GM19043 (cell line): ENCODE data around the gene SLC31A2.
A peak's percentile ranks its signal among the peaks of the same experiment; 100 is the strongest.
"Not testable (repeated sequence)": the region's sequence is repeated elsewhere in the genome, so short reads cannot be mapped to it uniquely, and the experiment has no call there.

Experiments
- ATAC-seq: cut with Tn5 transposase; IDR thresholded peaks from one replicate; pipeline ENCODE4 v1.9.1; 2021; ENCODE audit warnings: low read depth; ENCODE audit not compliant: unreplicated experiment

Gene SLC31A2, protein sequence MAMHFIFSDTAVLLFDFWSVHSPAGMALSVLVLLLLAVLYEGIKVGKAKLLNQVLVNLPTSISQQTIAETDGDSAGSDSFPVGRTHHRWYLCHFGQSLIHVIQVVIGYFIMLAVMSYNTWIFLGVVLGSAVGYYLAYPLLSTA

DNA sequence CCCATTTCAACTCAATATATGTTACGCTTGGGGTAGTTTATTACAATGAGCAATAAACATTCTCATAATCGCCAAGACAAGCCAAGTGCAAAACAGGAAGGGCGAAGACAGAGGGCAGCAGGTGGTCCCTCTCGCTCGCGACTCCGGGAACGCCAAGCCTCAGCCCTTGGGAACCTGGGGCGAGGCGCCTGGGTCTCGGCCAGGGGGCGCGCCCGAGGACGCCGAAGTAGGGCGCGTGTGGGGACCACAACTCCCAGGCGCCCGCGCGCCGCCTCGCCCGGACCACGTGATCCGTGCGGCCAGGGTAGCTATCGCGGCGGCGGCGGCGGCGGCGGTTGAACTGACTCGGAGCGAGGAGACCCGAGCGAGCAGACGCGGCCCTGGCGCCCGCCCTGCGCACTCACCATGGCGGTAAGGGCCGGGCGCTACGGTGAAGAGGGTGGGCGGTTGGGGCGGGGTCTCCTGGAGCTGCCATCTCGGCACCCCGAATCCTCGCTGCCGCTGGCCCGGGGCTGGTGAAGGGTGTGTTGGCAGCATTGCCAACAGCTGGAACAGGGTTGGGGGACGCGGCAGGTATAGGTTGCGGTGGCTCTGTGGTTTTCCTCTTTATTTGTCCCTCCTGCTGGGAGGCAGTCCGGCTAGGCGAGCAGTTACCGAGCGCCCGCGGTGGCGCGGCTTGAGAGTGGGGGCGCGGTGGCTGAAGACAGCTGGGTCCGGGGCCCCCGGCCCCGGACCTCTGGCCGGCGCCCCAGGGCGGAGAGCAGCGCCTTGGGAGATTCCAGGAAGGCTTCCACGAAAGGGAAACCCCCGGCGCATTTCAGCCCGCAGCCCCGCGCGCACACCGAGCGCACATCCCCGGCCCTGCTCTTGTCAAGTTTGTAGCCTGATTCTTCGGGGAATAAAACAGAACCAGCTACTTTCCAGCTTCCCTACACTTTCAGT, at the start of gene SLC31A2:
TSS of gene SLC31A2 (plus strand) at position 338 of the 942 bp plus-strand sequence. CDS start at position 406, 68 bp downstream.
- ATAC-seq = peak; percentile 95

DNA sequence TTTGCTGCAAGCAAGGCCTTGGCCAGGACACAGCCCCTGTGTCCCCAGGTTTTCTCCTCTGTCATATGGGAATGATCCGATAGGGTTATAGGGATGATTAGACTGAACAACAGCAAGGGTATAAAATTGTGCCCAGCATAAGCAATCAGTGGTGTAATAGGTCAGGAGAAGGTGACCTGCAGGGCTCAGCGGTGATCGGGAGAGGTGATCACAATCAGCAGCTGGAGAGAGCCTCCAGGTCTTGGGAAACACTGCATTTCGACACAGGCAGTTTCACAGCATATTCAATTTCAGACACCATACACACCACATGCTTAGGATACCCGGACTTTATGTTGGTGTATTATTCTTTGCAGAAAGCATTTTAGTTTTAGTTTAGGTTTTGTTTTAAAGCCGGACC, 45.5 kb upstream of the SLC31A2 start:
- ATAC-seq = not testable (repeated sequence)

DNA sequence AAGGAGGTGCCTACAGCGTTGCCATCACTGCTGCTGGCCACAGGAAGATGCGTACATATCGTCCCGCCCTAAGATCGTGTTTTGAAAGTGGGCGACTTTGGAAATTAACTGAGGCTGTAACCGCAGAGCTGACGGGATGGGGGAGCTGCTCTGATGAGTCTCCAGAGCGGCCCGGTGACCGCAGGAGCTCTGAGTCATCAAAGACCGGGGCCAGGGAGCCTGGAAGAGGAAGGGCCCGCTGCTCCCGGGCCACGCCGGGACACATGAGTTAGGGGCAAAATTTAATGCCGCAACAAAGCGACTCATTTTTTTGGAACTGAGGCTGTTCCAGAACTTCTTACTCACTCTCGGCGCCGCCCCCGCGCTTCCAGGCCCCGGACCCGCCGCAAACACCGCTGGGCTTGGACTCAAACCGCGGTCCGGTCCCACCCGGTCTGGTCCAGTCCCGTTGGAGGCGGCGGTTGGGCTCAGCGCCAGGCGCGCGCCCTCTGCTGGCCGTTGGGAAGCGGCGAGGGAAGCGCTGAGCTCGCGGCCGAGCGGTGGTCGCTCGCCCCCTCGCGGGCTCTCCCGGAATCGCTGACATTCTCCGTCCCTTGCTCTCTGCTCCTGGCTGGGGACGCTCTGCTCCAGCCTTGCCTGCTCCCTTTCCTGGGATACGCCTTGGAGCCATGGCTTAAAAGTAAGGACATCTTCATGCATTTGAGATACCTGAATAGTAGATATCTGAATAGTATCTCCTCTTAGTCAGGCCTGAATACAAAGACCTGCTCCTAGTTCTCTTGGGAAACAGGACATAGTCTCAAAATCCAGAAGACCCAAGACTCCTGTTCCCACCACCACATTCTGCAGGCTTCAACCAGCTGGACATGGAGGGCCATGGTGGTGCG, 39.5 kb upstream of the SLC31A2 start:
- ATAC-seq = peak; percentile 75

DNA sequence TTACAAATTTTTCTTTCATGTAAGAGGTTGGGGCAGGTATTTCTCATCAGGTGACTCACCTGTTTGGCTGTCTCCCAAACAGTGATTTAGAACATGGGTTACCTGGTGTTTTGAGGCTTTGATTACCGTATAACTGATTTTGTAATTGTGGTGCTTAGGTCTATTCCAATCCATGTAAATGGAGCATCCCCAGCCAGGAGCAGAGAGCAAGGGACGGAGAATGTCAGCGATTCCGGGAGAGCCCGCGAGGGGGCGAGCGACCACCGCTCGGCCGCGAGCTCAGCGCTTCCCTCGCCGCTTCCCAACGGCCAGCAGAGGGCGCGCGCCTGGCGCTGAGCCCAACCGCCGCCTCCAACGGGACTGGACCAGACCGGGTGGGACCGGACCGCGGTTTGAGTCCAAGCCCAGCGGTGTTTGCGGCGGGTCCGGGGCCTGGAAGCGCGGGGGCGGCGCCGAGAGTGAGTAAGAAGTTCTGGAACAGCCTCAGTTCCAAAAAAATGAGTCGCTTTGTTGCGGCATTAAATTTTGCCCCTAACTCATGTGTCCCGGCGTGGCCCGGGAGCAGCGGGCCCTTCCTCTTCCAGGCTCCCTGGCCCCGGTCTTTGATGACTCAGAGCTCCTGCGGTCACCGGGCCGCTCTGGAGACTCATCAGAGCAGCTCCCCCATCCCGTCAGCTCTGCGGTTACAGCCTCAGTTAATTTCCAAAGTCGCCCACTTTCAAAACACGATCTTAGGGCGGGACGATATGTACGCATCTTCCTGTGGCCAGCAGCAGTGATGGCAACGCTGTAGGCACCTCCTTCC, 37.9 kb upstream of the SLC31A2 start:
- ATAC-seq = not testable (repeated sequence)

DNA sequence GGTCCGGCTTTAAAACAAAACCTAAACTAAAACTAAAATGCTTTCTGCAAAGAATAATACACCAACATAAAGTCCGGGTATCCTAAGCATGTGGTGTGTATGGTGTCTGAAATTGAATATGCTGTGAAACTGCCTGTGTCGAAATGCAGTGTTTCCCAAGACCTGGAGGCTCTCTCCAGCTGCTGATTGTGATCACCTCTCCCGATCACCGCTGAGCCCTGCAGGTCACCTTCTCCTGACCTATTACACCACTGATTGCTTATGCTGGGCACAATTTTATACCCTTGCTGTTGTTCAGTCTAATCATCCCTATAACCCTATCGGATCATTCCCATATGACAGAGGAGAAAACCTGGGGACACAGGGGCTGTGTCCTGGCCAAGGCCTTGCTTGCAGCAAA, 32.0 kb upstream of the SLC31A2 start:
- ATAC-seq = not testable (repeated sequence)

DNA sequence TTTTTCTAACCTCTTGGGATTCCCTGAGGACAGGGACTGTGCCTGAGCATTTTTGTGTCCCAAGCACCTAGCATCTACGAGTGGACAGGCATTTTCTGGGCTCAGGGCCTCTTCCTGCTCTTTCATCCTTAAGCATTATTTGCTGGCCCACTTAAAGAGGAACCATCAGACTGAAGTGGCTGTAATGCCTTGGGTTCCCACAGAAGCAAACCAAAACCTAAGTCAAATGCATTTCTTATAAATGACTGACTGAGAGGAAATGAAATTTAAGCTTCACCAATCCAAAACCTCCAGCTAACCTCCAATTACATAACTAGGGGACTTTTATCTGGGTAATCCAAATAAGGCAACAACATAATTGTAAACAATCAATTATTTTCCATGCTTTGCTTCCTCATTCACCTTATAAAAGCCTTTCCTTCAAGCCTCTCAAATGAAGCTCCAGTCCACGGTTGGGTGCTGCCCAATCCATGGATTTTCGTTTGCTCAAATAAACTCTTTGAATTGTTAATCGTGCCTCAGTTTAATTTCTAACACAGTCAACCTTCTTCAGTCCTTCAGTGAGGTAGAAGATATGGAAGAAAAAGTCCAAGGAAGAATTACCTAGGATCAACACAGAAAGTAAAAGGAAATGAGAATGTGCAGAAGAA, 25.3 kb upstream of the SLC31A2 start:
- no peak for ATAC-seq

DNA sequence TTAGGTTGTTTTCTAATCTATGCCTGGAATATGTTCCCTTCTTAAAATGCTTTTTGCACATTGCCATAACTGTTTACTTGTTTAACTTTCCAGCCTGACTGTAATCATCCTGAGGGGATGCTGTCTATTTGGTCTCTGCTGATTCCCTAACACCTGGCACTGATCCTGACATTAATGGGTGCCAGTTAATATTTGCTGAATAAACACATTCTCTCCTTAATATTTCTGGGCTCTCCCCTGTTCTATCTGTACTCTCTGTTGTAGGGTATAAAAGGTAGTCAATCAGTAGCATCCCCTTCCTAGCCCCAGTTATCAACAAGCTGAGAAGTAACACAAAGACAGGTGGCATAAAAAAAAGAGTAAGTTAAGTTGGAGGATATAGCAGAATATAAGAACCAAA, 21.3 kb upstream of the SLC31A2 start:
- ATAC-seq = no peak

DNA sequence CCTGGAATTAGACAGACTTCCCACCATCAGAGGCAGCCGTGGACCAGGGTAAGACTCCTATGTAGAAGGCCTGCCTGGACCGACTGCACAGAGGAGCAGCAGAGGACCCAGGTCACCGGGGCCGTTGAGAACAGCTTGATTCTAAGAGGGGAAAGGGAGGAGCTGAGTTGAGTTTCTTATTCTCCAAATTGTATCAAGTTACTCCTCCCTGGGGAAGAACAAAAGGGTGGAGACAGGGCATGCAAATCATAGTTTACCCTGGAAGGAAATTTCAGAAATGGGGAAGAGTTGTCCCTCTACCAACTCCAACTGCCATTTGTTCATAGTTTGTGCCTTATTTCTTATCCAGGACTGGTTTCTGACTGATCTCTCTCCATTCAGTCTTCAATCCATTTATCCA, 20.9 kb upstream of the SLC31A2 start:
- ATAC-seq = no peak

DNA sequence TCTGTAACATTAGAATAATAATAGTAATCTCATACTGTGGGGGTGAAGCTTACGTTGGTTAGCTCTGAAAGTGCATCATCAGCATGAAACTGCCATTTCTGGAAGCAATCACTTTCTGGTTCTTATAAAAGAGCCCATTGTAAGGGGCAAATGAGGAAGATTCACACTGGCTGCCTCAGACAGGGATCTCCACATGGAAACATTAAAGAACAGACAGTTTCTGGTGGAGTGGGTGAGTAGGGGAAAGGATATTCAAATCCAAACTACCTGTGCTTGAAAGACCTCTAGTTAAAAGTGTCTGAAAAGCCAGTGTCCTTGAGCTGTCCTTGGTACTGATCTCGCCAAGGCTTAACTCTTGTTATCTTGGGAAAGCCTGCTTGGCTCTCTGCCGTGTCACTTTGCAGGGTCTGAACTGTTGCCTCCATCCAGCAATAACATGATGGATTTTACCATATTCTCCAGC, 19.1 kb upstream of the SLC31A2 start:
- no peak for ATAC-seq

DNA sequence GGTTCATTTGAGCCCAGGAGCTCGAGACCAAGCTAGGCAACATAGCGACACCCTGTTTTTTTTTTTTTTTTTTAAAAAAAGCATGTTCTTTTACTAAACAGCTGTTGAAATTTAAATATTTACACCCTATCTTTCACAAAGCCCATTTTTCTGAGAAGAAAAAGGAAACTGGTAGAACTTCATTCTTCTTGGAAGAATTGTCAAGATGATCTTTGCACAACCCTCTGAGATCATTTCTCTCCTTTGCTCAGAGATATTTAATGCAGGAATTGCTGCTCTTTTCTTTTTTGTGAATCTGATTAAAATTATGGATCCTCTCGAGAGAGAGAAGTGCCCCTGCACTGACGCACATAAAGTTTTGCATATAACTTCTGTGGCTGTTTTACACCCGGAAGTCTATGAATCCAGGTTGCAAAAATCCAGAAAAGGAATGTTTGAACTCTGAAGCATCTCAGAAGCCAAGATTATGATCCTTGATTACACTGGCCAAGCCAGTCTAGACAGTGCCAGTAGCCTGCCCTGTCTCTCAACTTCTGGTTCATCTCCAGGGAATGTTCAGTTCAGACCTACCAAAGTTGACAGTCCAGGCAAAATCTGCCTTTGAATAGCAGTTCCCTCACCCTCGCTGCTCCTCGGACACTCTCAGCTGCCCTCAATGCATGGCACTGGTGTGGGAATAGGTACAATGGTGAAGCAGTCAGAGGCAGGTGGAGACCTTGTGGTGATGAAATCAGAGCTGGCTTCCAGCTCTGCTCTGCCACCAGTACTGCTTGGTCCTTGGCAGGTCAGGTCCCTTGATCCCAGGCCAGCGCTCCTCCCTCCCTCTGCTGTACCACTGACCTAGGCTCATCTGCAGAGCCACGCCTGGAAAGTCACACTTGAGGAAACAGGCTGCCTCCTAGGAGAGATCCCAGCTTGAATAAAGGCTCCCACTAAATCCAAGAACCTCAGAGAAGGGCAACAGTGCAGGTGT, 13.3 kb upstream of the SLC31A2 start:
- no peak for ATAC-seq

DNA sequence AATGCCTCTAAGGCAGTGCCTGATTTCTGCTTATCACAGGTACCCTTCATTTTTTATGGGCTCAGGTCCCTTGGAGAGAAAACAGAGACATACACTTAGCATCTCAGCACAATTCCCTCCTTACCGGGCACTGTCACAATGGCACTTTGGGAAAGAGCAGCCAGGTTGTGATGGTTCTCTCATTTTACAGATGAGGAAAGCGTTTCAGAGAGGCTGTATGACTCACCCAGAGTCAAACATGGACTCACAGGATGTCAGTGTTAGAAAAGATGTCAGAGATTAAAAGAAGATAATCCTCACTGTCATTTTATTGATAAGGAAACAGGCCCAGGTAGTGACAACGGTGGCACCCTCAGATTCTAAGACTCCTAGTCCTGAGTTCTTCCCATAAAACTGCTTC, 12.0 kb upstream of the SLC31A2 start:
- no peak for ATAC-seq

DNA sequence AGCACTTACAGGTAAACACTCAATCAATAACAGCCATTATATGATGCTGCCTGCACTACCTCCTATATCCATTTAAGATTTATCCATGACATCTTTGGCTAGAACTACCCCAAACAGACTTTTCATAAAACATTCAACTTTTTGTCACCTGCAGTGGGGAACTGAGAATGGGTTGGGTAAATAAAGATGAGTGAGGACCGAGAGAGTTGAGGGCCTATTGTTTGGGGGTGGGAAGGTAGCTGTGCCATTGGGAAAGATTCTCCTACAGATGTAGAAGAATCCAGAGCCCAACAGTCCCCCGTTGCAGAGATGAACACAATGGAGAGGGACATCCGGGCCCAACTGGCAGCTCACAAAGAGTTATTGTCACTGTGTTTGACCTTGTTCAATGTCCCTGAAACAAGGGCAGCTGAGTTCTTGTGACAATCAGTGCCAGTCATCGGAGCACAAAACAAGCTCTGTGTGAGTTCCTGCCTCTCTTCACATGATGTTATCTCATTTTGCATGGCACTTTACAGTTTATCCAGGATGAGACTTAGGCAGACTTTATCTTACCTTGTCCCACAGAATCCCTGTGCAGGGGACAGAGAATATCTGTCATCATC, 11.5 kb upstream of the SLC31A2 start:
- no peak for ATAC-seq

DNA sequence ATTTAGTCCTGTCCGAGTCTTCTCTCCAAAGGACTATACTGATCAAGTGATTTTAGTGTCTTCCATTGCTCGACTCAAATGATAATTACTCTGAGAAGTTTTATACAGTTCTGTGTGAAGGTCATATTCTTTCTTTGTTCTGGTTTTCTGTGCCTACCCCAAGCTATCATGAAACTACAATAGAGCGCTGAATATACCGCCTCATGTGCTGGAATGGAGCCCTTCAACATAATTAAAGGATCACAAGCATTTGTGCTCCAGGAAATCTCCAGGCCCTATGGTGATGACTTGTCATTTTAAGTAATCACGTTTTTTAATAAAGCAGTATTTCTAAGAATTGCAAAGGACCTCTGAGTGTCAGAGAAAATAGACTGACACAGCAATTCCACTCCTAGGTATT, 10.9 kb upstream of the SLC31A2 start:
- ATAC-seq = no peak

DNA sequence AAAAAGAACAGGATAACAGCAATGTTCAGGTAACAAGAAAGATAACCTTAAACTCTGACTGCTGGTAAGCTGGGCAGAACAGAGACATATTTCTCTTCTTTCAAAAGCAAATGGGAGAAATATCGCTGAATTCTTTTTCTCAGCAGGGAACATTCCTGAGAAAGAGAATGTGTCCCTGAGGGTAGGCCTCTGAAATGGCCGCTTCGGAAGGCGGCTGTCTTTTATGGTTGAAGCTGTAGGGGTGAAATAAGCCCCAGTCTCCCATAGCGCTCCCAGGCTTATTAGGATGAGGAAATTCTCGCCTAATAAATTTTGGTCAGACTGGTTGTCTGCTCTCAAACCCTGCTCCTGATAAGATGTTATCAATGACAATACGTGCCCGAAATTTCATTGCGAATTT, 9.9 kb upstream of the SLC31A2 start:
- not testable (repeated sequence) for ATAC-seq

DNA sequence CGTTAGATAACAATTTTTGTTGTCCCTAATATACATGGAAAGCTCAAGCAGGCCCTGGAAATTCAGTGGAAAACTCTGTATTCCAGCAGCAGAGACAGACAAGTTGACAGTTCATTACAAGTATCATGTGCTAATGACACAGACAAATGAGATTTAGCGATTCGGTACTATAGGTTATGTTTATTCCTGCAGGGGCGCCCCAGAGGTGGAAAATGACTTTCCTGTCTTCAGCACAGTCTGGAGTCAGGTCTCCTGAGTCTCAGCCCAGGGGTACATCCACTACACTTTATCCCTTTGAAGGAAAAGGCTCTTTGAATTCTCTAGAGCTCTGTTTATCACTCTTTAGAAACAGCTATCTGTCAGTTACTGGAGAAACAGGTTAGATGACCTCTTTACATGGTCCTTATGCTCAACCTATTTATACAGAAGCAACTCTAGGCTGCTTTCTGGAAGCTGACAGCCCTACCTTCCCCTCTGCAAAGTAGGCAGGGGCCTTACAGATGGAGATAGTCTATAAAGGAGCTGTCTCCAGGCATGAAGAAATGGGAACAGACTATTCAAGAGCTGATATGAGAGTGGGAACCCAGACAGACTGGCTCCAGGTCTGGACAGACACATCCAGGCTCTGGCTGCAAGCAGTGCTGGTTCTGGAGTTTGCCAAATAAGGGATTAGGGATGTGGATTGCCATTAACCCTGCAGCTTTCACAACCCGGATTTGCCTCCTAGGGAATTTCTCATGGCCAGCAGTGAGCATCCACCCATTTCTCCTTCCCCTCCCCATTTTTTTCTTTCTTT, 7.2 kb upstream of the SLC31A2 start:
- no peak for ATAC-seq

DNA sequence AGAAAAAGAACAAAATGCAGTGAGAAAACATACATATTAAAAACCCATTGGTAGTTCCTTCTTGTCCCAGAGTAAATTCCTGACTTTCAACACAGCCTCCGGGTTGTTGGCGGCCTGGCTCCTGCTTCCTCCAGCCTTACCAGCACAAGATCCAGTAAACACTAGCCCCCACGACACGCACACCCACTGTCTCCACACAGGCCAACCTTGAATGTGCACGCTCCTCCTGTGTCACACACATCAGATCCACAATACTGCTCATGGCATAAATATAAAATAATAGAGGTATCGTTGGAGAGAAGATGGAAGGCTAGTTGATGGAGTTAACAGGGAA, 2.5 kb upstream of the SLC31A2 start:
- ATAC-seq = no peak

DNA sequence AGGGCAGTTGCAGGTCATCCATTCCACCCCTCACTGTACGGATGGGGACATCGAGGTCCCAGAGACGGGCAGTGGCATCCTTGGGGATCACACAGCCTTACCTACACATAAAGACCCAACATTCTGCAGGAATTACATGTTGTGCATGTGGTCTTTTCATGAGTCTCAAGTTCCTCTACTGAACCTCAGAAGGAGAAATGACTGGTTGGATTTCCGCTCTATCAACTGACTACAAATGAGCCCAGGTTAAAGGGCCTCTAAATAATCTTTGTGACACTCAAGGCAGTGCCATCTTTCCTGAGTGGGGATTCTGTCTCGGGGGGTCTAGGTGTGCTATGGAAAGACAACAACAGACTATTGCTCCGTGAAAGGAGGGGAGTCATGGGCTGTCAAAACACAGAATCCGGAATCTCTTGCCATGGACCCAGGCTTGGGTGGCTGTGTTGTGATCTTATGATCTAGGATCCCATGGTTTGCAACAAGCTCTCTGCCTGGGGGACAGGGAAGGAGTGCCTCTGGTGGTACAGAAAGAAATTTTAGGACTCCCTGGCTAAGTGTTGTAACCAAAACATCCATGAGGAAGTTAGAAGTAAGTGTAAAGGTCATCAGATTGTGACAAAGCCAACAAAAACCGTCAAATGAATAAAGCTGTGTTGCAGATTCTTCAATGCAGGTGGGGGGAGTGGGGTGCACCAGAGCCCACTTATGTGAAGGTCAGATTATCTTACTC, 1.9 kb upstream of the SLC31A2 start:
- ATAC-seq = no peak
